HG03135 (cell line): ENCODE results near the gene CTDSP2.
"Not testable (repeated sequence)": the region's sequence is repeated elsewhere in the genome, so short reads cannot be mapped to it uniquely, and the experiment has no call there.

Experiments
- ATAC-seq: cut with Tn5 transposase; IDR thresholded peaks from one replicate; pipeline ENCODE4 v1.9.1; 2021; ENCODE audit warnings: mild to moderate bottlenecking, moderate library complexity; ENCODE audit not compliant: unreplicated experiment

The CTDSP2 gene

GRCh38 chr12:57783861-57784260, 62.7 kb downstream of the CTDSP2 start:
- ATAC-seq = no peak

GRCh38 chr12:57783466-57783801, 63.1 kb downstream of the CTDSP2 start:
- ATAC-seq = no peak

GRCh38 chr12:57782608-57783465, 63.7 kb downstream of the CTDSP2 start, which contains the start of gene TSFM:
TSFM (plus strand) TSS chr12:57782787; CDS start chr12:57782802, 15 bp downstream.
- ATAC-seq = peak; percentile 85

- no peak for ATAC-seq
These were observed 64.3 kb downstream of the CTDSP2 start for GRCh38 chr12:57782243-57782607.

GRCh38 chr12:57781801-57782200, 64.7 kb downstream of the CTDSP2 start:
- no peak for ATAC-seq

GRCh38 chr12:57781244-57781643, 65.3 kb downstream of the CTDSP2 start:
- ATAC-seq = no peak

GRCh38 chr12:57780284-57780897, 66.1 kb downstream of the CTDSP2 start:
- ATAC-seq = no peak

- ATAC-seq = no peak
These were observed 66.8 kb downstream of the CTDSP2 start for GRCh38 chr12:57779736-57780135.

GRCh38 chr12:57777911-57778310, 68.6 kb downstream of the CTDSP2 start:
- no peak for ATAC-seq

GRCh38 chr12:57777367-57777766, 69.2 kb downstream of the CTDSP2 start:
- no peak for ATAC-seq

GRCh38 chr12:57776247-57776587, 70.3 kb downstream of the CTDSP2 start:
- ATAC-seq = no peak

- ATAC-seq = no peak
These were observed 70.8 kb downstream of the CTDSP2 start for GRCh38 chr12:57775563-57776246.

- no peak for ATAC-seq
These were observed 71.5 kb downstream of the CTDSP2 start for GRCh38 chr12:57775044-57775443.

GRCh38 chr12:57774634-57775033, 71.9 kb downstream of the CTDSP2 start:
- ATAC-seq = not testable (repeated sequence)

GRCh38 chr12:57772429-57773322, 73.9 kb downstream of the CTDSP2 start, which contains the start of gene EEF1AKMT3:
EEF1AKMT3 (plus strand) TSS chr12:57772614; CDS start chr12:57772725, 111 bp downstream.
- peak; percentile 8 for ATAC-seq

- peak; percentile 77 for ATAC-seq
These were observed 74.6 kb downstream of the CTDSP2 start, which contains the start of gene METTL1 for GRCh38 chr12:57771873-57772428. METTL1 (minus strand) TSS chr12:57772105; CDS start chr12:57772083, 22 bp downstream.

- peak; percentile 80 for ATAC-seq
These were observed 75.2 kb downstream of the CTDSP2 start for GRCh38 chr12:57771236-57771872.

GRCh38 chr12:57770734-57771133, 75.8 kb downstream of the CTDSP2 start:
- no peak for ATAC-seq
